GM19324 (cell line): ENCODE results near the gene DPP9.
A peak's percentile ranks its signal among the peaks of the same experiment; 100 is the strongest.
"Not testable (repeated sequence)": the region's sequence is repeated elsewhere in the genome, so short reads cannot be mapped to it uniquely, and the experiment has no call there.

Experiments
- ATAC-seq: cut with Tn5 transposase; IDR thresholded peaks from one replicate; pipeline ENCODE4 v1.9.1; 2021; ENCODE audit warnings: mild to moderate bottlenecking, moderate library complexity; ENCODE audit not compliant: unreplicated experiment, low FRiP score

DPP9 gene

DNA sequence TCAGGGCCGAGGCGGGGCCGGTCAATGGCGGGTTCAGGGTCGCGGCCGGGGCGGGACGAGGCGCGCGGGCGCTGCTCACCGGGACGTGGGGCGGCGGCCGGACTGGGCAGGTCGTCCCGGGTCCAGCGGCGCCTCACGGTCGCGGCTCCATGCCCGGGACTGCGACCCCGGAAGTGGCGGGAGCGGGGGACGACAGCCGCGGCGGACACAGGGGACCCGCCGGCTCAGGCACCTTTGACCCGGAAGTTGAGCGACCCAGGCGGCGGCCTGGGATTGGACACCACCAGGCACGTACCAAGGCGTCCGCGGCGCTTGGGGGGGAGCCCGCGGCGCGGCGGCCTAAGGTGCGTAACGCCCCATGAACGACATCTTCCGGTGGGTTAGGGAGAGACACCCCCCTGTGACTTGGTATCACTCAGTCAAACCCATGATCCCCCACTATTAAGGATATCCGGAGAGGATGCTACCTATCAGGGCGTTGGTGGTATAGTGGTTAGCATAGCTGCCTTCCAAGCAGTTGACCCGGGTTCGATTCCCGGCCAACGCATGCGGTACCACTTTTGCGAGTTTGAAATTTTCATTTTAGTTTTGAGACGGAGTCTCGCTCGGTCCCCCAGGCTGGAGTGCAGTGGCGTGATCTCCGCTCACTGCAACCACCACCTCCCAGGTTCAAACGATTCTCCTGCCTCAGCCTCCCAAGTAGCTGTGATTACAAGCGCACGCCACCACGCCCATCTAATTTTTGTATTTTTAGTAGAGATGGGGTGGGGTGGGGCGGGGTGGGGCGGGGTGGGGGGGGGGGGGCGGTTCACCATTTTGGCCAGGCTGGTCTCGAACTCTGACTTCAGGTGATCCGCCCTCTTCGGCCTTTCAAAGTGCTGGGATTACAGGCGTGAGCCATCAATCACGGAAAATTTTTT, at the start of gene DPP9:
TSS of gene DPP9 (minus strand) at position 248 of the 920 bp plus-strand sequence. CDS start 3,936 bp downstream, outside the sequence.
- peak; percentile 94 for ATAC-seq

DNA sequence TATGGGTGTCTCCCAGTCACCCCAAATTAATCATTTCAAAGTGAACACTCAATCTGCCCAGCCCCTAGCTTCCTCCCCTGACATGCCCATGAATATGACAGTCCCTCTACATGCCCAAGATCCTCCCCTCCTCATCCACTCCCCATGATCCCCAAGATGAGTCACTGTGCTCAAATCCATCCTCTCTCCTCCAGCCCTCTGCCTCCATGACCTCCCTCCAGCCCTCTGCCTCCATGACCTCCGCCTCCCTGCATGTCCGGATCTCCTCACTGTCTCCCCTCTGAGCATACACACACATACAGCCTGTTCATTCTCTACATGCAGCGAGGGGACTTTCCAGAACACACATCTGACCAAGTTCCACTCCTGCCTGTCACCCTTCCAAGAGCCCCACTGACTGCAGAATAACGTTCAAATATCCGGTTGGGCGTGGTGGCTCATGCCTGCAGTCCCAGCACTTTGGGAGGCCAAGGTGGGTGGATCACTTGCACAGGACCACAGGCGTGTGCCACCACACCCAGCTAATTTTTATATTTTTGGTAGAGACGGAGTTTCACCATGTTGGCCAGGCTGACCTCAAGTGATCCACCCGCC, 49.5 kb upstream of the DPP9 start:
- no peak for ATAC-seq

DNA sequence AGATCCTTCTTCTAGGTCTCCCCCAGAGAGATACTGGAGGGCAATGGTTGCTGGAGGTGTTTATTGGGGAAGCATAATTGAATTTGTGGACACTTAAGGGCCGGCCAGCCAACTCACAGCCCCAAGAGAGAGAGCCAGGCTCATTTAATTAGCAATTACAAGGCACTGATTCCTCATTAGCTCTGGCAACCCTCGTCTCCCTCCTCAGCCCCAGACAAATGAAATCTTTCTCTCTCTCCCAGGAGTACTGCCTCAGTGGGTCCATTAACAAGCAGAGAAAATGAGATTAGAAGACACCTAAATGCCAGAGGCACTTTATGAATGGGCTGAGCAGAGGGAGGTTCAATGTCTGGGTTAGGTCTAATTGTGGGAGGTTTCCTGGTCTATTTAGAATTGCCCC, 48.9 kb upstream of the DPP9 start:
- ATAC-seq, result no peak

DNA sequence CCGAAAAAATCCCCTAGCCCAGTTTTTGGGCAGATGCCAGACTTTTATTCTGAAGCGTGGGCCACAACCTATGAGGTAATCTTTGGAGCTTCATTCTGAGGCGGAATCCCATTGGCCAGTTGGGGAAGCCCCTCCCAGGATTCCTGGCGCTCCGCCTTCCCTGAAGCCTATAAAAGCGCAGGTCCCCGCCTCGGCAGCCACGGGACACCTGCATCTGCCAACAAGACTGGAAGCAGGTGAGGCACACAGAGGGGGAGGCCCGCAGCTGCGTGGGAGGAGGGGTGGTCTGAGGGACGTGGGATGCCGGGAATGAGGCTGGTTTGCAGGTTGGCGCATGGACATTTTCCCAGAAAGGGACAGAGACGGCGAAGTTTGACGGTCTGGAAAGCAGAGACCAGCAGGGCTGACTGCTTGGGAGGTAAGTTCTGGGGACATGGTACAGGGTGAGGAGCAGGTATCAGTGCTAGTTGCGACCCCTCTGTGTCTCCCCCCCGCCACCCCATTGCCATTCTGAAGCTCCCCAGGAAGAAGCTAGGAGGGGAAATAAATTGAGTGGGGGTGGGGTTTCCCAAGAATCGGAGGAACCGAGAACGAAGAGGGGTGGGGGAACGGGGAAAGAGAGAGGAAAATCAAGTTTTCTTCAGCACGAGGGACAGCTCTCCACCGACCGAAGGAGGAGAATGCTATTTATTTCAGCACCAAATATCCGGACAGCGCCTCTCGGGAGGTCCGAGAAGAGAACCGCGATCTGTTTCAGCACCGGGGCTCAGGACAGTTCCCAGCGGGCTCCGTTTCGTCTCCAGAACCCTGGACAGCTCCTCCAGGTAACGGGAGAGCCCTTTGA, 45.5 kb upstream of the DPP9 start:
- no peak for ATAC-seq

DNA sequence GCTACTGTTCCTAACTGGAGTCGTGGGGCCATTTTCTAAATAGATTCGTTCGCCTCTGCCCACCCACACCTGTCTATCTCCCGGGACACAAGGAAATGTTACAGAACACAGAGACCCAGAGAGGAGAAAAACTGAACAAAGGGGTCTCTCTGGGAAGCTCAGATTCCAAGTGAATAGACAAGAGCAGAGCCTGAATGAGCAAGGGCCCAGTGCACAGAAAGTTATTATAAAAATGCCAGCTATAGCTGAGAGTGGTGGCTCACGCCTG, 40.7 kb upstream of the DPP9 start:
- no peak for ATAC-seq

DNA sequence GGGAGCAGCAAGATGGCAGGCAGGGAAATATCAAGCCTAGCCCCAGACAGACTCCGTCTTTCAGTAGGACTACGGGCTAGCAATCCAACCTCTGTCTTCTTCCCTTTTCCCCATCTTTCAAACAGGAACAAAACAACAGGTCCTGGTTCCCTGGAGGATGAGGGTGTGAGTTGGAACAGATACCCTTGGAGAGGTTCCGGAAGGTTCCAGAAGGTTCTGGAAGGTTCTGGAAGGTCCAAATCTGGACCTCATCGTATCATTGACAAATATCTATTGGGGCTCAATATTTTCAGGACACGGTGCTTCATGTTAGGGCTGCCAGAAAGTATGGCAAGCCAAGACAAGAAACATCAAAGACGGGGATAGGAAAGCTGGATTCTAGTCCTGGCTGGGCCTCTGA, 39.4 kb upstream of the DPP9 start:
- ATAC-seq, result no peak

DNA sequence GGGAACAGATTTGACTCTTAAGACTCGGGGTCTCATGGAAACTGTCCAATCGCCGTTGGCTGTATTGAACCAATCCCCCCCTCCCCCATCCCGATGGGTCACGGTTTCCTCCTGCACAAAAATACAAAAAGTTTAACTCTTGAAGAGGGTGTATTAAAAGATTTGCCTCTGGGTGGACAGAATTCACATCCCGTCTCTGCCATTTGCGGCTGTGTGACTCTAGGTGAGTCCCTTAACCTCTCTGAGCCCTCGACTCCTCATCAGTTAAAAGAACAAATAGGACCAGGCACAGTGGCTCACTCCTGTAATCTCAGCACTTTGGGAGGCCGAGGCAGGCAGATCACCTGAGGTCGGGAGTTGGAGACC, 36.6 kb upstream of the DPP9 start:
- ATAC-seq, result no peak

DNA sequence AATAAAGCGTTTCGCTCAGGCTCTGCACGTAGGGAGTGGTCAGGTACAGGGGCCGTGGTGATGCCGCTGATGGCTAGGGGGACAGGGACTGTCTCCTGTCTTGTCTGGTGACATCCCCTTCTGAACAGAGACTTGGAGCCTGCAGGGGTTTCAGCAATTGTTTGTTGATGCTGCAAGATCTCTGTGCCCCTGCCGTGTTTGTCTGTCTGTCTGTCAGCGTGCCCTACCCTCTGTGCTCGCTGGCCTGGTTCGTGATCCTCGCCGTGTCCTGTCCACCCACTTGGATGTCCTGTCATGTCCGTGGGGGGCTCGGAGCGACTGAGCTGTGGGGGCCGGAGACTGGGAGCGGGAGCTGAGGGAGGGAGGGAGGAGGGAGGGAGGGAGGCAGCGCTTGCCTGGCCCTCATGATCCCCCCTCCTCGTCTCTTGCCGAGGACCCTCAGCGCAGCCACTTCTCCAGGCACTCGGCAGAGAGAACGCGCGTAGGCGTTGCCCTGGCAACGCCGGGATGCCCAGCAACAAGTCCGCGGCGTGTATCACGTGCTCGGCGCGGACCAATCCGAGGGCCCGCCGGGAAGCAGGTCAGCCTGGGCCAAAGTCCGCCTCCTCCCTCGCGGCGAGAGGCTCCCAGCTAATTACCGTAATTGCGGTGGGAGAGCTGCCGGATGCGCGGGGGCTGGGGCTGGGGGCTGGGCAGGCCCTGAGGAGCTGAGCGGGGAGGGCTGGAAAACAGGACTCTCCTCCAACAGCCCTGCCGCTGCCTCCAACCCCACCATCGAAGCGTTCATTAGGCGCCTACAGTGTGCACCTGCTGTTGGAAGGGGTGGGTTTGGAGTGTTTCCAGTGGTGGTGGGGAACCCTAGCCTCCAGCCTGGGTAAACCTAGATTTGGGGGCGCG, 36.0 kb upstream of the DPP9 start:
- peak; percentile 72 for ATAC-seq

DNA sequence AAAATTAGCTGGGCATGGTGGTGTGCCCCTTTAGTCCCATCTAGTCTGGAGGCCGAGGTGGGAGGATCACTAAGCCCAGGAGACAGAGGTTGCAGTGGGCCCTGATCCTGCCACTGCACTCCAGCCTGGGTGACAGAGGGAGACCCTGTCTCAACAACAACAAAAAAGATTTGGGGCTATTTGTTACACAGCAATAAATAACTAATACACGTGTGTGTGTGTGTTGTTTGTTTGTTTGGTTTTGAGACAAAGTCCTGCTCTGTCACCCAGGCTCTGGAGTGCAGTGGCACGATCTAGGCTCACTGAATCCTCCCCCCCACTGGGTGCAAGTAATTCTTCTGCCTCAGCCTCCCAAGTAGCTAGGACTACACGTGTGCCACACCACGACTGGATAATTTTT, 35.0 kb upstream of the DPP9 start:
- ATAC-seq, result no peak

DNA sequence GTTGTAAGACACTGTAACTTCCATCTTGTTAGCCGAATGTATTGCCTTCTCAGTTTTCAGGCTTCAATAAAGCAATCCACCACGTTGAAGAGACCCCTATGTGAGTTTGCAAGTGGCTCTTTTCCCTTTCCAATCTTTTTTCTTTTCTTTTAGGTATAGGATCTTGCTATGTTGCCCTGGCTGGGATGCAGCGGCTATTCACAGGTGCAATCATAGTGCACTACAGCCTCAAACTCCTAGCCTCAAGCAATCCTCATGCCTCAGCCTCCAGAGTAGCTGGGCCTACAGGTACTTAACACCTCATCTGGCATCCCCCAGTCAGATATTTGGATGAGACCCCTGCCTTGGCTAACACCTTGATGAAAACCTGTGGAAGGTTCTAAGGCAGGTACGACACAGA, 34.4 kb upstream of the DPP9 start:
- ATAC-seq, result no peak

DNA sequence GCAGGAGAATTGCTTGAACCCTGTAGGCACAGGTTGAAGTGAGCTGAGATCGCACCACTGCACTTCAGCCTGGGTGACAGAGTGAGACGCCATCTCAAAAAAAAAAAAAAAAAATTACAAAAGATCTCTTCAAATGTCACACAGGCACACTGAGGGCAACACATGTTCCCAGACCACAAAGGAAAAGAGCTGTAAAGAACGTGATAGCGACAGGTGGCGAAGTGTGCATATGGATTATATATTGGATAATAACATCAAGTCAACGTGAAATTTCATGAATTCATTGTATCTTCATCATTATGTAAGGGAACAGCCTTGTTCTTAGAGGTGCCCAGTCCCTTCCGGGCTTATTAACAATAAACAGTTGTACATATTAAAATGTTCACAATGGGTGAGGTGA, 31.8 kb upstream of the DPP9 start:
- ATAC-seq, result no peak

DNA sequence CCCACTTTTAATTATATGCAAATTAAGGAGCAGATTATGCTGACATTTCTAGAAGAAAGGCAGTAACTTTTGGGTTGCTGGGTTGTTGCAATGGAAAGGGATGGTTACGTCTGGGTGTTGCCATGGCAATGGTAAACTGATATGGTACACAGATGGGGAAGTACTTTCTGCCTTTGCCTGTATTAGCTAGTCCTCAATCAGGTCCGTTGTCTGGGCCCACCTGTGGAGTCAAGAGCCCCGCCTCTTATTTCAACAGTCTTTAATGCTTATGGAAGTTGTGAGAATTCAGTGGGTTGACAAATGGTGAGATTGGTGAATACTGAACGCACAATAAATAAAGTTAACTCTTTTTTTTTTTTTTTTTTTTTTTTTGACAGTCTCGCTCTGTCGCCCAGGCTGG, 30.6 kb upstream of the DPP9 start:
- no peak for ATAC-seq

DNA sequence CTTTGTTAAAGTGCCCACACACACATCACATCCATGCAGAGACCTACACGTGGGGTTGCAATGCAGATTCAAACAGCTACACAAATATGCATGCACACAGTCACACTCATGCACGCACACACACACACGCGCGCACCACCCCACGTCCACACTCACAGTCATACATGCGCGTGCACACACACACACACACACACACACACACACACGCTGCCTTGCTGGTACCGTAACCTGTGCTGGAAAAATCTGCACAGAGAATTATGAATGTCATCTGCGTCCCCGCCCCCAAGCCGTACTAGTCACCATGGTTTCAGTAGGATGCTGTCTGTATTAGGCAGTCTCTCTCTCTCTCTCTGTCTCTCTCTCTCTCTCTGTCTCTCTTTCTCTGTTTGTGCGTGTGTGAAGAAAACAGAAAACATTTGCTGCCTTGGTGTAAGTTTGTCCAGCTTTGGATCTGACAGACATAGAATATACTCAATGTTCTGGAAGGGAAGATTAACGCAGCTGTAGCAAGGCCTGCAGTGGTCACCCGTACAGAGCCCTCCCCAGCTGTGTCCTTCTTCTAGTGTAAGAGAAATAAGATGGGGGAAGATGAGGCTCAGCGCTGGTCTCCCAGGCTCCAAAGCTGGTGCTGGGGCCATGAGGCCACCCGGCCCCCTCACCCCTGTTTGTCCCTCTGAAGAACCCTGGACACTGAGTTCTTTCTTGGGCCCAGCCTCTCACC, 26.4 kb upstream of the DPP9 start:
- no peak for ATAC-seq

DNA sequence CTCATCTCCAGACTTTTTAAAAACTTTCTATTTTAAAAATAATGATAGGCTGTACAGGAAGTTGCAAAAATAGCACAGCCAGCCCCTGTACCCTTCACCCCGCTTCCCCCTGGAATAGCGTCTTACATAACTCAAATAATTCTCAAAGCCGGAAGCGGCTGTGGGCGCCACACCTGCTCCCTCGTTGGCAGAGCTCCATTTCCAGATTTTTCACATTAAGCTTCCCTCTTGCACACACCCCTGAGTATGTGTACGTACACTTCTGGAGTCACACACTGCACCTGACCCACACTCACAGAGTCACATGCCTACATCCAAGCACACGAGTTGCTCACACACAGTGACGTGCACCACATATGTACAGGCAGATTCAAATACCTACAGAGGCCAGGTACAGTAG, 24.9 kb upstream of the DPP9 start:
- no peak for ATAC-seq

DNA sequence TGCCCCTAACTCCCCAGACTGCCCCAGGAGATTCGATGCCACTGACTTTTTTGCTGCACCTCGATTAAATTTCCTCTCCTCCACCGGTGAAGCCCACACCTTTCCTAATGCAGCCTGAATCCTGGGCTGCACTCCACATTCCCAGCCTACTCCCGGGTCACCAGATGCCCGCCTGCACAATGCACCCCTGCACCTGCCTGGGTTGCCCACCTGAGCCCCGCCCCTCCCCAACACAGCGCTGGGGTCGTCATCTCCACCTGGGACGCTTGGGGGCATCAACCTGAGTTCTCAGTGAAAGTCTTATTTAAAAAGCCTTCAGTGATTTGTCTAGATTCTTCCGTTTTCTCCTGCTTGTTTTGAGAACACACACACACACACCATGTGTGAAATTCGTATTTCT, 24.5 kb upstream of the DPP9 start:
- ATAC-seq, result no peak

DNA sequence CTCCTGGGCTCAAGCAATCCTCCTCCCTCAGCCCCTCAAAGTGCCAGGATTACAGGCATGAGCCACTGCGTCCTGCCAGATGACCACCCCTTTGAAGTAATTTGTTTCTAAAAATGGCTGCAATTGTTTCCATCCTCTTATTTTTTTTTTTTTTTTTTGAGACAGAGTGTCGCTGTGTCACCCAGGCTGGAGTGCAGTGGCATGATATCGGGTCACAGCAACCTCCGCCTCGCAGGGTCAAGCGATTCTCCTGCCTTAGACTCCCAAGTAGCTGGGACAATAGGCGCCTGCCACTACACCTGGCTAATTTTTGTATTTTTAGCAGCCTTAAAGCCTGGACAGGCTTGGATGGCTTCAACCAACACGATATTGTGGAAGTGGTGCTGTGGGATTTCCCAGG, 22.3 kb upstream of the DPP9 start:
- no peak for ATAC-seq

DNA sequence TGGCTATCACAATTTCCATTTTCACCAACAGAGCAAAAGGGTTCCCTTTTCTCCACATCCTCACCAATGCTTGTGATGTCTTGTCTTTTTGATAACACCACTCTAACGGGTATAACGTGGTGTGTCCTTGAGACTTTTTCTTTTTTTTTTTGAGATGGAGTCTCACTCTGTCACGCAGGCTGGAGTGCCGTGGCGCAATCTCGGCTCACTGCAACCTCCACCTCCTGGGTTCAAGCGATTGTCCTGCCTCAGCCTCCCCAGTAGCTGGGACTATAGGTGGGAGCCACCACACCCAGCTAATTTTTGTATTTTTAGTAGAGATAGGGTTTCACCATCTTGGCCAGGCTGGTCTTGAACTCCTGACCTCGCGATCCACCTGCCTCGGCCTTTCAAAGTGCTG, 21.5 kb upstream of the DPP9 start:
- not testable (repeated sequence) for ATAC-seq

DNA sequence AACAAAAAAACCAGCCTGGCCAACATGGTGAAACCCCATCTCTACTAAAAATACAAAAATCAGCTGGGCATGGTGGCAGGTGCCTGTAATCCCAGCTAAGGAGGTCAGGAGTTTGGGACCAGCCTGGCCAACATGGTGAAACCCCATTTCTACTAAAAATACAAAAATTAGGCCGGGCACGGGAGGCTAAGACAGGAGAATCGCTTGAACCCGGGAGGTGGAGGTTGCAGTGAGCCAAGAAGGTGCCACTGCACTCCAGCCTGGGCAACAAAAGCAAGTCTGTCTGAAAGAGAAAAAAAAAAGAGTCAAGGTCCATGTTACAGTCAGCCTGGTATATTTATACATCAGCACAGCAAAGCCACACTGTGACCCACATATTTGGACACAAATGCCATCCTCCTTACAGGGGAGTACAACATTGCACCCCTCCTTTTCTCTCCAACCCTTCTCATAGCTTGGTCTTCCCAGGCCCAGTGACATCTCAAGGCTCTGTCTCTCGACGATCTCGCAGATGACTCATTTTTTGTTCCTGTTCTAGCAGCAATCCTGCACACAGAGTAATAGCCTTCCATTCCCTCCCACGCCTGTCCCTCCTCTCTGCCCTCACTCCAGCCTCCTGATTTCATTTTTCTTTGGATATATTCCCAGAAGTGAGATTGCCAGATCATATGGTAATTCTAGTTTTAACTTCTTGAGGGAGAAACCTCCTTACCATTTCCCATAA, 21.0 kb upstream of the DPP9 start:
- ATAC-seq, result no peak
